Stimulated activated CD8-positive, alpha-beta memory T cell treated with anti-CD3 and anti-CD28 coated beads, Interleukin-7, amount 100 ng/mL, for 1 hour (primary cell): ENCODE measurements around the gene PDE1C.
"Not testable (repeated sequence)": the region's sequence is repeated elsewhere in the genome, so short reads cannot be mapped to it uniquely, and the experiment has no call there.

Experiments
- DNase-seq, 2 donors: peaks; one replicate each; pipeline ENCODE4 v3.0.0-alpha.2; 2020; ENCODE audit warnings: low read depth in 2 of 2

PDE1C gene

GRCh38 chr7:31850066-31850465 lies 220.1 kb downstream of the PDE1C start:
- no peak for DNase-seq

- no peak for DNase-seq
Observed at GRCh38 chr7:31835471-31835870, 234.7 kb downstream of the PDE1C start.

- not testable (repeated sequence) for DNase-seq
Observed at GRCh38 chr7:31833625-31834024, 236.6 kb downstream of the PDE1C start.

GRCh38 chr7:31828520-31828919 lies 241.7 kb downstream of the PDE1C start:
- DNase-seq, result no peak

GRCh38 chr7:31825576-31825975 lies 244.6 kb downstream of the PDE1C start:
- no peak for DNase-seq

- no peak for DNase-seq
Observed at GRCh38 chr7:31819031-31819430, 251.2 kb downstream of the PDE1C start.

- no peak for DNase-seq
Observed at GRCh38 chr7:31816810-31817209, 253.4 kb downstream of the PDE1C start.

GRCh38 chr7:31815796-31816195 lies 254.4 kb downstream of the PDE1C start:
- DNase-seq, result no peak

GRCh38 chr7:31814187-31814586 lies 256.0 kb downstream of the PDE1C start:
- DNase-seq, result no peak

- no peak for DNase-seq
Observed at GRCh38 chr7:31811650-31812461, 258.4 kb downstream of the PDE1C start.

GRCh38 chr7:31805209-31805818 lies 264.9 kb downstream of the PDE1C start:
- DNase-seq, result no peak

GRCh38 chr7:31796375-31796774 lies 273.8 kb downstream of the PDE1C start:
- no peak for DNase-seq

GRCh38 chr7:31794851-31795344 lies 275.3 kb downstream of the PDE1C start:
- no peak for DNase-seq

GRCh38 chr7:31791881-31792280 lies 278.3 kb downstream of the PDE1C start:
- DNase-seq, result no peak

- no peak for DNase-seq
Observed at GRCh38 chr7:31788883-31789680, 281.1 kb downstream of the PDE1C start.

- DNase-seq, result no peak
Observed at GRCh38 chr7:31788445-31788844, 281.8 kb downstream of the PDE1C start.

- no peak for DNase-seq
Observed at GRCh38 chr7:31786326-31786725, 283.9 kb downstream of the PDE1C start.

GRCh38 chr7:31785101-31785500 lies 285.1 kb downstream of the PDE1C start:
- no peak for DNase-seq

- no peak for DNase-seq
Observed at GRCh38 chr7:31783221-31783620, 287.0 kb downstream of the PDE1C start.

- no peak for DNase-seq
Observed at GRCh38 chr7:31782411-31782991, 287.7 kb downstream of the PDE1C start.

- DNase-seq, result no peak
Observed at GRCh38 chr7:31778296-31778695, 291.9 kb downstream of the PDE1C start.

- DNase-seq, result no peak
Observed at GRCh38 chr7:31776616-31777015, 293.6 kb downstream of the PDE1C start.
